WERI-Rb-1 (cell line): ENCODE results near the gene B3GNT4.
"Not testable (repeated sequence)": the region's sequence is repeated elsewhere in the genome, so short reads cannot be mapped to it uniquely, and the experiment has no call there.

Experiments used
- DNase-seq: peaks from one replicate; pipeline ENCODE4 v3.0.0-alpha.2; 2020
- H3K27ac ChIP-seq: fragments of 250-450 bp; sonication (Bioruptor Pico); 2 replicates; pipeline ENCODE4 v1.5.1; 2020; ENCODE audit warnings: mild to moderate bottlenecking, moderate library complexity
- H3K27me3 ChIP-seq: fragments of 250-450 bp; sonication (Bioruptor Pico); 2 replicates; pipeline ENCODE4 v1.5.1; 2021; ENCODE audit warnings: mild to moderate bottlenecking, low read depth, moderate library complexity; ENCODE audit not compliant: insufficient read depth, severe bottlenecking
- H3K36me3 ChIP-seq: fragments of 250-450 bp; sonication (Bioruptor Pico); 2 replicates; pipeline ENCODE4 v1.5.1; 2020; ENCODE audit warnings: mild to moderate bottlenecking, moderate library complexity
- H3K4me3 ChIP-seq: 2 replicates; pipeline ENCODE4 v1.5.1; 2011; ENCODE audit warnings: low read depth, mild to moderate bottlenecking, control low read depth, low read length
- H3K9me3 ChIP-seq: fragments of 250-450 bp; sonication (Bioruptor Pico); 2 replicates; pipeline ENCODE4 v1.5.1; 2021; ENCODE audit warnings: mild to moderate bottlenecking, moderate library complexity; ENCODE audit not compliant: severe bottlenecking
- CTCF ChIP-seq: IDR thresholded peaks from 2 replicates; pipeline ENCODE4 v1.5.1; 2011; ENCODE audit warnings: low read depth, mild to moderate bottlenecking, control low read depth, inconsistent platforms, low read length

Gene B3GNT4

GRCh38 chr12:122243965-122244364 lies 40.5 kb downstream of the B3GNT4 start:
- no peak for DNase-seq
- Histone ChIP-seq H3K27ac (no peak overlapping the region), H3K36me3 (no peaks in the 10 kb centered on the region), H3K27me3 (no peaks in the 10 kb centered on the region), H3K9me3 (no peaks in the 10 kb centered on the region), H3K4me3 (no peak overlapping the region)
- no peak for TF ChIP-seq CTCF

DNA sequence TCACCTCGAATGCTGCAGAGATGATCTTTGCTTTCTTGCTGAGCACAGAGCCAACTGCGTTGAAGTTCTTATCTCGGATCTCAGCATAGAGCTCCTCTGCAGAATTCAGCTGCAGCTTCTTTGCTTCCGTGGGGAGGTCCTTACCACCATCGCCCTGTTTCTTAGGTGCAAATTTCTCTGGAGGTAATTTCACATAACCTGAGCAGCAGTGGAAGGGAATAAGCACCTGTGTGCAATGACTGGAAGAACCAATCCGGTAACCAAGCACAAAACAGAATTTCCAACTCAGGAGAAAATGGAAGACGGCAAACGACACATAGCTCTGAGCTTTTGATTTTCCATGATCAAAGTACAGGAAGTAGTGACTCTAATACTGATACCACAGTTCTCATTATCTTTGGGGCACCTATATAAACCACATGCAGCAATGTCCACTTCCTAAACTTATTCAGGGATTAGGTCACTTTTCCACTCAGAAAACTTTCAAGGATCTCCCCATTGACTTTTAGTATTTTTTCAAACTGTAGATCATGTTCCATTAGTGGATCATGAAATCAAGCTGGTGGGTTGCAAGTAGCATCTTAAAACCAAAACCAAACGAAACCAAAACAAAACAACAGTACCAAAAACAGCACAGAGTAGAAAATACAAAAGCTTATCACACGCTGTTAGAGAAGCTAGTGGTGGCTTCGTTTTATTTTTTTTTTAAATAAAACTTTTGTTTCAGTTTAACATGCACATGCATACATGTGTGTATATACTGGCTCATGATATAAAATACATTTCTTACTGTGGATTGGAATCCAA lies 41.3 kb downstream of the B3GNT4 start:
- Histone ChIP-seq H3K9me3 (no peaks in the 10 kb centered on the region), H3K4me3 (no peak overlapping the region), H3K36me3 (peaks cover 6% of the 10 kb centered on the region), H3K27me3 (no peaks in the 10 kb centered on the region), H3K27ac (no peak overlapping the region)
- TF ChIP-seq CTCF = no peak
- DNase-seq = no peak

- H3K9me3 ChIP-seq = no peaks in the 10 kb centered on the region
- no peak for TF ChIP-seq CTCF
- H3K27me3 ChIP-seq = no peaks in the 10 kb centered on the region
- no peak overlapping the region for H3K4me3 ChIP-seq
- H3K36me3 ChIP-seq = peaks cover 7% of the 10 kb centered on the region
- H3K27ac ChIP-seq = no peak overlapping the region
- DNase-seq = no peak
These were observed 42.0 kb downstream of the B3GNT4 start for GRCh38 chr12:122245553-122245952.

- DNase-seq = no peak
- Histone ChIP-seq H3K4me3 (no peak overlapping the region), H3K36me3 (peaks cover 7% of the 10 kb centered on the region), H3K27me3 (no peaks in the 10 kb centered on the region), H3K27ac (no peak overlapping the region), H3K9me3 (no peaks in the 10 kb centered on the region)
- TF ChIP-seq CTCF = no peak
These were observed 46.5 kb downstream of the B3GNT4 start for GRCh38 chr12:122250047-122250446.

GRCh38 chr12:122250536-122250935 lies 47.0 kb downstream of the B3GNT4 start:
- Histone ChIP-seq H3K9me3 (no peaks in the 10 kb centered on the region), H3K36me3 (peaks cover 7% of the 10 kb centered on the region)
- TF ChIP-seq CTCF = no peak

DNA sequence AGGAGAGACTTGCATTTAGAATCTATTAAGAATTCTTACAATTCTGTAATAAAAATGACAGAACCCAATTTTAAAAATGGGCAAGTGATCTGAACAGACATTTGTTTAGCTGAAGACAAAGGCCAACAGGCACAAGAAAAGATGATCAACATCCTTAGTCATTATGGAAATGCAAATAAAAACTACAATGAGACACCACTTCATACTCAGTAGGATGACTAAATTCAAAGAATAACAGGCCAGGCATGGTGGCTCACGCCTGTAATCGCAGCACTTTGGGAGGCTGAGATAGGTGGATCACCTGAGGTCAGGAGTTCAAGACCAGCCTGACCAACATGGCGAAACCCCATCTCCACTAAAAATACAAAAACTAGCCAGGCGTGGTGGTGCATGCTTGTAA lies 55.0 kb downstream of the B3GNT4 start:
- peaks cover 38% of the 10 kb centered on the region for H3K36me3 ChIP-seq

More at GRCh38 chr12:122250536-122250935, 47.0 kb downstream of the B3GNT4 start:
- no peak overlapping the region for H3K27ac ChIP-seq
- DNase-seq = no peak
- no peaks in the 10 kb centered on the region for H3K27me3 ChIP-seq
- H3K4me3 ChIP-seq = no peak overlapping the region

More for the DNA sequence above, 55.0 kb downstream of the B3GNT4 start:
- H3K9me3 ChIP-seq, H3K4me3 ChIP-seq, DNase-seq, H3K27ac ChIP-seq, H3K27me3 ChIP-seq: not testable (repeated sequence)
